Measurements from ENCODE around the gene GRB2. TPM values are rescaled to one million over a fixed set of nuclear protein-coding genes. Genes with fewer than 3 reads are reported as not detected.

Gene GRB2
- total and polyA plus RNA-seq, 2 of the 8 experiments (the other 6 are each of a cell fraction or from before 2014, with no cell fraction given): 44.2 to 101 TPM

DNA sequence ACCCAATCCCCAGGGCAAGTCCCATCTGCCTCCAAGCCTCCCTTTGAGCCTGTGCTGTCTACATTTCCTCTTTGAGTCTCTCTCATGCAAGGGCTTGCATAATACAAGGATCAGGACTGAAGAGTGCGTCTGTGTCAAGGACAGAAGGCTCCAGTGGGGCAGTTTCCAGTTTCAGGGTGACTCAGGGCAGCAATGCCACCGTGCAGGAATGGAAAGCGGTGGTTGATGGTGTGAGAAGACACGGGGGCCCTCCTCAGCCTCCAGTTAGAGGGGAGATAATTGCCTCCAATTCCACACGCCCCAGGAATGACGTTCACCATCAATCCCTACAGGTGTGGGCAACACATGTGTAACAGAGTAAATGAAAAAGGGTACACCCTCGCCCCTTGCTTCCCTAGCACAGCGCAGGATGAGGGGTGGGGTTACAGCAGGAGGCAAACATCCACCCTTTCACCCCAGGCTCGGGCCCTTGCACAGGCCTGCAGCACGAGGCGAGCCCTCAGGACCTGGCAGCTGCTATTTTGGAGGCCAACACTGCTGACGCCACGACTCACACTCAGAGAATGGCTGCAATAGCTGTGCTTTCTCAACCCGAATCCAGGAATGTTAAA, 91.4 kb downstream of the GRB2 start:
- Histone ChIP-seq H2AK5ac (ENCODE audit: low read depth, low read length) (no peak overlapping the region), H4K5ac (ENCODE audit: insufficient read length, low read depth, low read length) (no peak overlapping the region), H3K4me2 (ENCODE audit: insufficient read depth in 1 of 2, low read depth in 2 of 2, low read length in 2 of 2) (no peak overlapping the region), H3K27me3 (replicated peaks in 1 of 4; ENCODE audit: control insufficient read depth in 3 of 4, extremely low read depth in 1 of 4, insufficient read depth in 3 of 4, low read length in 3 of 4) (no peaks in the 10 kb centered on the region), H3K9ac (replicated peaks in 1 of 4; ENCODE audit: extremely low read depth in 1 of 4, low read depth in 3 of 4, low read length in 3 of 4) (no peak overlapping the region), H2BK12ac (ENCODE audit: low read depth, low read length) (no peak overlapping the region), H3K9me3 (ENCODE audit: insufficient read depth in 2 of 2, low read depth in 1 of 2, low read length in 1 of 2) (no peaks in the 10 kb centered on the region), H3K79me1 (ENCODE audit: low read depth, low read length) (no peaks in the 10 kb centered on the region), H3K4ac (replicated peaks; ENCODE audit: insufficient read length, low read depth, low read length) (no peak overlapping the region), H3K23ac (ENCODE audit: insufficient read length) (no peak overlapping the region), H2BK120ac (replicated peaks; ENCODE audit: low read depth, low read length) (no peak overlapping the region), H3K36me3 (ENCODE audit: control insufficient read depth in 2 of 4, insufficient read depth in 4 of 4, low read length in 3 of 4) (no peaks in the 10 kb centered on the region), H4K91ac (replicated peaks; ENCODE audit: insufficient read length, low read length) (no peak overlapping the region), H2AFZ (ENCODE audit: low read length) (no peak overlapping the region), H3K27ac (ENCODE audit: low read depth, low read length) (no peak overlapping the region), H4K20me1 (replicated peaks in 1 of 2; ENCODE audit: control insufficient read depth in 1 of 2, insufficient read depth in 2 of 2, low read length in 2 of 2) (peaks cover 3 to 6% of the 10 kb centered on the region in 2 experiments), H3K79me2 (ENCODE audit: control insufficient read depth in 1 of 2, insufficient read depth in 2 of 2, low read length in 2 of 2) (no peaks in the 10 kb centered on the region), H3K56ac (replicated peaks; ENCODE audit: insufficient read length, low read depth, low read length) (no peak overlapping the region), H3K14ac (ENCODE audit: insufficient read length) (no peak overlapping the region), H3K18ac (ENCODE audit: extremely low read depth, low read length) (no peak overlapping the region), H2BK5ac (ENCODE audit: low read depth, low read length) (peak overlapping the region; percentile 24; the same call in 1 of the 2 replicates), H3K4me3 (ENCODE audit: extremely low read depth in 1 of 4, insufficient read depth in 2 of 4, low read depth in 3 of 4, low read length in 4 of 4) (no peak overlapping the region), H2BK20ac (ENCODE audit: low read length) (no peak overlapping the region), H3K4me1 (replicated peaks in 1 of 4; ENCODE audit: control insufficient read depth in 3 of 4, insufficient read depth in 4 of 4, low read length in 3 of 4) (peaks cover 0 to 8% (median 2%) of the 10 kb centered on the region in 4 experiments; a peak in 2 of 7 replicates), H3K23me2 (ENCODE audit: low read depth, low read length) (no peaks in the 10 kb centered on the region), H2BK15ac (ENCODE audit: low read length) (no peak overlapping the region), H4K8ac (ENCODE audit: extremely low read depth, insufficient read depth, low read length) (no peak overlapping the region)
- CTCF ChIA-PET (ENCODE audit: partially characterized antibody): interaction anchor here (0.9 to 1.3 kb wide), 2 partner anchors 9 to 42 kb away, joined by 4 read pairs; no protein-coding TSS in a partner anchor
- POLR2A ChIA-PET (ENCODE audit: partially characterized antibody): interaction anchor here (0.9 to 1.1 kb wide), 2 partner anchors 22 to 81 kb away, joined by 3 to 4 read pairs; no protein-coding TSS in a partner anchor
- FAIRE-seq (no peak), DNase-seq (ENCODE audit: low read depth in 1 of 2, low spot score in 2 of 2) (no peak)
- 87% methylated on average over 14 of the region's 14 CpGs; no CpG with 5 or more reads in 1 of the 2 experiments for WGBS, 2 experiments (ENCODE audit: extremely low coverage in 1 of 2, insufficient coverage in 1 of 2, insufficient read length in 1 of 2, insufficient replicate concordance in 2 of 2, low coverage in 1 of 2, low lambda C conversion rate in 2 of 2, missing lambda C conversion rate in 1 of 2)
- TF ChIP-seq SUZ12 (IDR thresholded peaks at IDR 0.05; ENCODE audit: low read length) (no peak), ZNF274 (IDR thresholded peaks at IDR 0.05; ENCODE audit: borderline replicate concordance, extremely low read depth, low read length) (no peak), SRF (IDR thresholded peaks at IDR 0.05; ENCODE audit: low read depth, low read length) (no peak), BCL11A (IDR thresholded peaks at IDR 0.05; ENCODE audit: low read depth in 2 of 2, low read length in 2 of 2) (no peak), RAD21 (IDR thresholded peaks at IDR 0.05 in 1 of 2, conservative IDR thresholded peaks at IDR 0.05 in 1 of 2; ENCODE audit: low read depth in 2 of 2, low read length in 2 of 2) (no peak), YY1 (IDR thresholded peaks at IDR 0.05; ENCODE audit: low read depth, low read length) (no peak), GTF2F1 (IDR thresholded peaks at IDR 0.05; ENCODE audit: borderline replicate concordance, low read depth, low read length) (no peak)

Data from H1 (cell line).